Smooth muscle cell (in vitro differentiated cells): ENCODE data around the gene MYMK. TPM values are rescaled to one million over a fixed set of nuclear protein-coding genes. Genes with fewer than 3 reads are reported as not detected.

Experiments
- DNase-seq: peaks from one replicate; lab custom pipeline; 2025; ENCODE audit not compliant: unreplicated experiment; lab: John Stamatoyannopoulos, UW
- H2AFZ ChIP-seq: fragments of 200-600 bp; sonication (generic); 2 replicates; pipeline ENCODE4 v1.6.0; 2016; ENCODE audit warnings: antibody characterized with exemption, low read depth, mild to moderate bottlenecking
- H3F3A ChIP-seq: fragments of 200-600 bp; sonication (generic); 2 replicates; pipeline ENCODE4 v1.6.0; 2017; ENCODE audit warnings: antibody characterized with exemption, low read depth
- H3K27ac ChIP-seq: fragments of 200-600 bp; sonication (generic); 2 replicates; pipeline ENCODE4 v1.5.1; 2016; ENCODE audit warnings: low read depth, mild to moderate bottlenecking
- H3K27me3 ChIP-seq: fragments of 200-600 bp; sonication (generic); 2 replicates; pipeline ENCODE4 v1.6.1; 2016; ENCODE audit warnings: low read depth, mild to moderate bottlenecking
- H3K36me3 ChIP-seq: fragments of 200-600 bp; sonication (generic); 2 replicates; pipeline ENCODE4 v1.5.1; 2016; ENCODE audit warnings: low read depth
- H3K4me1 ChIP-seq: fragments of 200-600 bp; sonication (generic); 2 replicates; pipeline ENCODE4 v1.5.1; 2016; ENCODE audit warnings: low read depth
- H3K4me2 ChIP-seq: fragments of 200-600 bp; sonication (generic); 2 replicates; pipeline ENCODE4 v1.6.0; 2016; ENCODE audit warnings: mild to moderate bottlenecking
- H3K4me3 ChIP-seq: fragments of 200-600 bp; sonication (generic); 2 replicates; pipeline ENCODE4 v1.5.1; 2016; ENCODE audit warnings: mild to moderate bottlenecking
- H3K79me2 ChIP-seq: fragments of 200-600 bp; sonication (generic); 2 replicates; pipeline ENCODE4 v1.6.0; 2016; ENCODE audit warnings: low read depth, mild to moderate bottlenecking
- H3K9ac ChIP-seq: fragments of 200-600 bp; sonication (generic); 2 replicates; pipeline ENCODE4 v1.6.0; 2016; ENCODE audit warnings: low read depth
- H3K9me3 ChIP-seq: fragments of 200-600 bp; sonication (generic); replicated peaks from 2 replicates; pipeline ENCODE4 v1.5.1; 2016; ENCODE audit warnings: low read depth
- H4K20me1 ChIP-seq: fragments of 200-600 bp; sonication (generic); 2 replicates; pipeline ENCODE4 v1.6.0; 2016; ENCODE audit warnings: low read depth
- WGBS: methylation state at CpG from one replicate; pipeline ENCODE4 v1.1.7; 2016; ENCODE audit warnings: low lambda C conversion rate; 5-methylcytosine and 5-hydroxymethylcytosine counted together
- polyA plus RNA-seq: library from polyadenylated mRNA; unstranded; fragments of >200 nt; fragmentation: Nextera tagmentation; extraction: Ambion mirVana; gene quantifications from 2 replicates; pipeline ENCODE4 v1.2.1, GENCODE V29; 2016
- total RNA-seq: library from RNA; depleted of rRNA; stranded (reverse); fragments of >200 nt; gene quantifications from 2 replicates; pipeline ENCODE4 v1.2.3, GENCODE V29; 2014
- TF ChIP-seq, protein P1 (sequence below): fragments of 200-600 bp; sonication (generic); IDR thresholded peaks from 2 replicates; pipeline ENCODE4 v1.5.1; 2017; ENCODE audit warnings: borderline replicate concordance, mild to moderate bottlenecking, antibody characterized with exemption; ENCODE audit not compliant: insufficient read depth, poor library complexity, severe bottlenecking

MYMK gene
- total and polyA plus RNA-seq, 2 experiments from 2014 or later = not detected

DNA sequence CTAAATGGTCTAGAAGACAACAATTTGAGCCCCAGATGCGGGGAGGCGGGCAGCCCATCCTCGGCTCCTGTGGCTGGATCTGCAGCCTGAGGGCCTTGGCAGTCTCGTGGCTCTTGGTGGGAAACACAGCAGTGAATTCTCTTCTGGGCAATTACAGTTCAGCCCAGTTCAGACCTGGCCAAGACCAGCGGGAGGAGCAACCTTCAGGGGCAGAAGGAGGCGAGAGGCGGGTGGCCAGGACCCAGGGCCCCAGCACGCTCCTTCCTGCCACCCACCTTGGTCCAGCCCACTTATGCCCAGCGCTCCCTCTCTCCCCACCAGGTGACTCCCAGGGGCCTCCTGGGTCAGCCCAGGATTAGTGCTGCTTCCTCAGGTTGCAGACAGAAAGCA, 7.8 kb downstream of the MYMK start:
- H3K4me2 ChIP-seq = no peak overlapping the region
- no peak overlapping the region for H3K27ac ChIP-seq
- WGBS = 95% methylated on average over 9 of the region's 9 CpGs
- no peaks in the 10 kb centered on the region for H3K27me3 ChIP-seq
- no peak overlapping the region for H3K4me3 ChIP-seq
- H3K9me3 ChIP-seq = no peaks in the 10 kb centered on the region
- no peaks in the 10 kb centered on the region for H3K79me2 ChIP-seq
- DNase-seq = no peak
- no peaks in the 10 kb centered on the region for H4K20me1 ChIP-seq
- H3K36me3 ChIP-seq = no peaks in the 10 kb centered on the region
- H3K4me1 ChIP-seq = no peaks in the 10 kb centered on the region
- H3F3A ChIP-seq = no peaks in the 10 kb centered on the region
- no peak overlapping the region for H2AFZ ChIP-seq
- H3K9ac ChIP-seq = no peak overlapping the region
- TF ChIP-seq, protein P1, sequence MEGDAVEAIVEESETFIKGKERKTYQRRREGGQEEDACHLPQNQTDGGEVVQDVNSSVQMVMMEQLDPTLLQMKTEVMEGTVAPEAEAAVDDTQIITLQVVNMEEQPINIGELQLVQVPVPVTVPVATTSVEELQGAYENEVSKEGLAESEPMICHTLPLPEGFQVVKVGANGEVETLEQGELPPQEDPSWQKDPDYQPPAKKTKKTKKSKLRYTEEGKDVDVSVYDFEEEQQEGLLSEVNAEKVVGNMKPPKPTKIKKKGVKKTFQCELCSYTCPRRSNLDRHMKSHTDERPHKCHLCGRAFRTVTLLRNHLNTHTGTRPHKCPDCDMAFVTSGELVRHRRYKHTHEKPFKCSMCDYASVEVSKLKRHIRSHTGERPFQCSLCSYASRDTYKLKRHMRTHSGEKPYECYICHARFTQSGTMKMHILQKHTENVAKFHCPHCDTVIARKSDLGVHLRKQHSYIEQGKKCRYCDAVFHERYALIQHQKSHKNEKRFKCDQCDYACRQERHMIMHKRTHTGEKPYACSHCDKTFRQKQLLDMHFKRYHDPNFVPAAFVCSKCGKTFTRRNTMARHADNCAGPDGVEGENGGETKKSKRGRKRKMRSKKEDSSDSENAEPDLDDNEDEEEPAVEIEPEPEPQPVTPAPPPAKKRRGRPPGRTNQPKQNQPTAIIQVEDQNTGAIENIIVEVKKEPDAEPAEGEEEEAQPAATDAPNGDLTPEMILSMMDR = no peak

DNA sequence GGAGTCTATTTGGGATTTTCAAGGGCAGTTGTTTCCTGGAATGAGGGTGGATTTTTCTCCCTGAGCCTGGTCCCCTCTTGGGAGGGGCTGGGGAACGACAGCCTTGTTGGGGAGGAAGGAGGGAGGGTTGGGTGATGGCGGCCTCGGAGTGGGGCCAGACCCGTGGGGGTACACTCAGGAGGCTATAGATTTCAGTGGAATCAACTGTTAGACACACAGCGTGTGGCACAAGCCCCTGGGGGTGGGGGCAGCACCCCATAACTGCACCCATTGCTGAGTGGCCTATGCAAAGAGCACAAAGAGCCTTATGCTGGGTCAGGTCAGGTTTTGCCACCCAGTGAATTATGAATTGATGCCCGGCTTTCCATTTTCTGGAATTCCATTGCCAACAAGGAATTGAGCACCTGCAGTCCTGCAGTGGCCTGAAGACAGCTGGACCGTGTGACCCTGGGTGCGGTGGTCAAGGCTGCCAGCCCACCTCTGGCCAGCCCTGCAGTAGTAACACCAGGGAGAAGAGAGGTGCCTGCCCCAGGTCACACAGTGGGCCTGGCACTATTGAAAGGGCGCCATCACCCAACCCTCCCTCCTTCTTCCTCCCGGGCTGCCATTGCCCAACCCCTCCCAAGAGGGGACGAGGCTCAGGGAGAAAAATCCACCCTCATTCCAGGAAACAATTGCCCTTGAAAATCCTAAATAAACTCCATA, 8.4 kb downstream of the MYMK start:
- Histone ChIP-seq H3K27me3 (no peaks in the 10 kb centered on the region), H3K9me3 (no peaks in the 10 kb centered on the region), H3K36me3 (no peaks in the 10 kb centered on the region), H3K27ac (no peak overlapping the region), H3F3A (no peaks in the 10 kb centered on the region), H2AFZ (no peak overlapping the region), H3K79me2 (no peaks in the 10 kb centered on the region), H3K4me1 (no peaks in the 10 kb centered on the region), H4K20me1 (no peaks in the 10 kb centered on the region), H3K4me2 (no peak overlapping the region), H3K9ac (no peak overlapping the region), H3K4me3 (no peak overlapping the region)
- TF ChIP-seq, protein P1 = no peak
- no peak for DNase-seq
- 89% methylated on average over 11 of the region's 11 CpGs for WGBS

DNA sequence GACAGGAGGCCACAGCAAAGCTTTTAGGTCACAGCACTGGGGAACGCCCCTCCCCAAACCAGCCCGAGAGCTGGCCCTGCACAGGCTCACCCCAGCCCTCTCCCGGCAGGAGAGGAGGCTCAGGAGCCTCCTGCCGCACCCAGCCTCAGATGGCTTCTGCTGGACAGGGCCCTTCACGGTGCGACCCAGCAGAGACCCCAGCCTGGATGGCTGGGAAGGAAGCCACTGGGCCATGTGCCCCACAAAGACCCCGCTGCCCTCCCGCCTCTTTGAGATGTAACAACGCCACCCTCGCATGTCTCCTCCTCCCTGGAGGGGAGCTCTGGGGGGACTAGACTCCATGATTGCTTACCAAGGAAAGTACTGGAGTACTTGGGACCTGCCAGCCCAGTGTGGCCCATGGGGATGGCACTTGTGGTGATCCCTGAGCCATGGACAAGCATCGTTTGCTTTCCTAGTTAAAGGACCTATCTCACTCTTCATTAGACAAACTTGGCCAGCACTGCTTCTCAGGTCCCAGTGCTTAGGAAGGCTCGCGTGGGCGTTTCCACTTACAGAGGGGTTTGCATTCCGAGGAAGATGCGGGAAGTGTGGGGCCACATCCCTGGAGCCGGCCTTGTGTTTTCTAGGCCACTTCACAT, 9.0 kb downstream of the MYMK start:
- Histone ChIP-seq H3K9me3 (no peaks in the 10 kb centered on the region), H3K4me3 (no peak overlapping the region), H3K4me1 (no peaks in the 10 kb centered on the region), H3K27me3 (no peaks in the 10 kb centered on the region), H3K9ac (no peak overlapping the region), H3K4me2 (no peak overlapping the region), H2AFZ (no peak overlapping the region), H4K20me1 (no peaks in the 10 kb centered on the region), H3K27ac (no peak overlapping the region), H3K36me3 (no peaks in the 10 kb centered on the region), H3K79me2 (no peaks in the 10 kb centered on the region), H3F3A (no peaks in the 10 kb centered on the region)
- TF ChIP-seq, protein P1 = no peak
- WGBS = 89% methylated on average over 17 of the region's 17 CpGs
- no peak for DNase-seq

DNA sequence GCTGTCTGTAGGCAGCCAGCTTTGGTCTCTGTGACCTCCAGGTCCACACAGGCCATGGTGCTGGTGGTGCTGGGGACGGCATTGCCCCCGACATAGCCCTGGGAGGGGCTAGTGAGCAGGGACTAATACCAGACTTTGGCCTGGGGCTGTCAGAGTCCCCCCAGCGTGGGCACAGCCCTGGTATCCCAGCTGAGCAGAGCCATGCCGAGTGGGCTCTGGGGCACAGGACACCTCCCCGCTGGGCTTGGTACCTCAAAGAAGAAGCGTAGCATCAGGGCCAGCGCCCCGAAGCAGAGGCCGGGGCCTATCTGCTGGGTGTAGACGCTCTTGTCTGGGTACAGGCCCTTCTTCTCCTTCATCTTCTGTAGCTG, 9.5 kb downstream of the MYMK start:
- H3K27ac ChIP-seq = no peak overlapping the region
- no peak overlapping the region for H3K9ac ChIP-seq
- H3K27me3 ChIP-seq = no peaks in the 10 kb centered on the region
- no peak overlapping the region for H2AFZ ChIP-seq
- H3K4me2 ChIP-seq = no peak overlapping the region
- TF ChIP-seq, protein P1 = no peak
- no peaks in the 10 kb centered on the region for H3F3A ChIP-seq
- H3K36me3 ChIP-seq = no peaks in the 10 kb centered on the region
- WGBS = 95% methylated on average over 10 of the region's 10 CpGs
- no peaks in the 10 kb centered on the region for H3K9me3 ChIP-seq
- no peak for DNase-seq
- H3K79me2 ChIP-seq = no peaks in the 10 kb centered on the region
- no peaks in the 10 kb centered on the region for H3K4me1 ChIP-seq
- no peak overlapping the region for H3K4me3 ChIP-seq
- no peaks in the 10 kb centered on the region for H4K20me1 ChIP-seq
